ENCODE data around the gene C1QL4. TPM values are rescaled to one million over a fixed set of nuclear protein-coding genes. Genes with fewer than 3 reads are reported as not detected.

Gene C1QL4
- total and polyA plus RNA-seq, 9 of the 15 experiments (the other 6 are each of a cell fraction or from before 2014, with no cell fraction given): 0.08 to 2.1 (median 0.31) TPM

GRCh38 chr12:49335955-49336644 lies 888 bp downstream of the C1QL4 start:
- no peaks in the 10 kb centered on the region for H3K79me2 ChIP-seq (ENCODE audit: control insufficient read depth, insufficient read depth, low read length)

More at GRCh38 chr12:49335955-49336644, 888 bp downstream of the C1QL4 start:
- Histone ChIP-seq H3K4me1 (replicated peaks in 1 of 2; ENCODE audit: control insufficient read depth in 2 of 2, insufficient read depth in 2 of 2, low read length in 2 of 2) (peaks cover 11 to 39% of the 10 kb centered on the region in 2 experiments), H3K9me1 (ENCODE audit: control insufficient read depth, insufficient read depth, low read length) (no peaks in the 10 kb centered on the region), H3K27me3 (ENCODE audit: control insufficient read depth in 2 of 2, insufficient read depth in 2 of 2, low read length in 2 of 2) (no peaks in the 10 kb centered on the region), H3K4me3 (peak overlapping the region; percentile 54; the same call in 1 of the 2 replicates), H3K27ac (ENCODE audit: extremely low read depth, low read depth, low read length) (no peak overlapping the region), H4K20me1 (replicated peaks; ENCODE audit: control insufficient read depth, insufficient read depth, low read length) (no peaks in the 10 kb centered on the region), H2AFZ (ENCODE audit: low read depth, low read length) (peak overlapping the region; percentile 98; the same call in 1 of the 2 replicates), H3K9ac (ENCODE audit: insufficient read depth in 1 of 2, low read depth in 2 of 2, low read length in 2 of 2) (peak overlapping the region in 1 of 2 experiments; percentile 90; a peak in 2 of 4 replicates), H3K36me3 (ENCODE audit: control insufficient read depth, insufficient read depth, low read length) (peaks cover 8% of the 10 kb centered on the region; the same call in 2 of the 3 replicates), H3K9me3 (replicated peaks; ENCODE audit: control insufficient read depth, insufficient read depth, low read depth, low read length) (no peaks in the 10 kb centered on the region), H3K4me2 (ENCODE audit: insufficient read depth, low read length) (peak overlapping the region; percentile 91)
- FAIRE-seq: no peak
- 72% methylated on average over 56 of the region's 72 CpGs for WGBS (ENCODE audit: insufficient coverage, low coverage, missing lambda C conversion rate)
- intact Hi-C loops (cut with micrococcal nuclease) (no loop called here), in situ Hi-C loops (cut with MboI) (loop anchor here (5.0 kb wide), 1 partner anchor 49 kb away; no protein-coding TSS in a partner anchor)
- no peak for DNase-seq (ENCODE audit: extremely low read depth in 1 of 4, low spot score in 3 of 4)
- BruUV-seq (replicated peaks): no TSS peak
- CTCF ChIA-PET (ENCODE audit: low intra/inter-chr PET ratio): interaction anchor here (0.7 to 3.8 kb wide), 2 partner anchors 47 to 483 kb away, joined by 3 to 27 read pairs; no protein-coding TSS in a partner anchor
- TF ChIP-seq CBX1 (IDR thresholded peaks at IDR 0.05; ENCODE audit: low read depth): 0 out of 2 replicates have a peak, but pooled peaks have one; percentile 6
- peak; percentile 17; the same call in 1 of the 2 replicates for TF ChIP-seq HNRNPL (IDR thresholded peaks at IDR 0.05; ENCODE audit: low read depth, low read length)
- peak; percentile 92 for TF ChIP-seq ZBTB33 (CRISPR knock-in tag; IDR thresholded peaks at IDR 0.05)
- no peak for TF ChIP-seq THRA (IDR thresholded peaks at IDR 0.05)
- POLR2A ChIA-PET: interaction anchor here (1.1 to 2.1 kb wide), 2 partner anchors 12 to 93 kb away, joined by 3 to 13 read pairs; partner anchors contain the start of gene TROAP
- ATAC-seq: no peak

All from K562 (cell line).